Measurements from ENCODE around the gene ANO6.
A peak's percentile ranks its signal among the peaks of the same experiment; 100 is the strongest.

The ANO6 gene

DNA sequence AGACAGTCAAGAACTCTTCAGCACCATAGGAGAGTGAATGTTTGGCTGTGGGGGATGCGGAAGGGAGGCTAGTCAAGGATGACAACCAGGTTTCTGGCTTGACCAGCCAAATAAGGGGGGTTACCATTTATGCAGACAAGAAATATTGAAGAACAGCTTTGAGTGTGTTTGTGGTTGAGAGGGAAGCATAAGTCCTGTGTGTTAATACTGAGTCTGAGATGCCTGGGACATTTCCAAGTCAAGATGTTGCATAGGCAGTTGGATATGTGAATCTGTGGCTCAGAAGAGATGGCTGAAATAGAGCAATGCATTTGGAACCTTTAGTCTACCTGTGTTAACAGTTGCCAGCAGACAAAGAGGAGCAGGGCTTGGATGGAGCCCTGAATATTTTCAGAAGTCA lies 66.1 kb downstream of the ANO6 start:
- in situ Hi-C loops (cut with HindIII; ENCODE audit: low pct_unique_long_range_greater_than_20kb, low sequenced_read_pairs), result no loop called here

DNA sequence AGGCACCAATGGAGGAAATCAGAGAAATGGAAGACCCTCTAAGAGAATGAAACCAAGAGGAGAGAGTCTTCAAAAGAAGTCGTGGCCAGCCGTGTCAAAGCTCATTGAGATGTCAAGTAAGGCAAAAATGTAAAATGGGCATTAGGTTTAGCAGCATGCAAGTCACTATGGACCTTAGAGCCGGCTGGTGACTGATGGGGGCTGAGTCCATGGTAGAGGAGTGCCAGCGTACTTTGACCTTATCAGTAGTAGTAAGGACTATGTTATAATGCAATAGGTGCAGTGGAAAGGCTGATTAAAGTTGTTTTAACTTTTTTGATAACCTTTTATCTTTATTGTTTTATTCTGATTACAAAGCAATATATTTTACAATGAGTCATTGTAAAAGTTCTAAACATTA lies 66.5 kb downstream of the ANO6 start:
- in situ Hi-C loops (cut with HindIII; ENCODE audit: low pct_unique_long_range_greater_than_20kb, low sequenced_read_pairs), result no loop called here
- no peak for DNase-seq (ENCODE audit: low read depth in 1 of 2, low spot score in 1 of 2)
- no peak for TF ChIP-seq JUND (IDR thresholded peaks at IDR 0.05; ENCODE audit: low read depth)

More for the DNA sequence above, 66.1 kb downstream of the ANO6 start:
- no peak for TF ChIP-seq JUND (IDR thresholded peaks at IDR 0.05; ENCODE audit: low read depth)
- DNase-seq (ENCODE audit: low read depth in 1 of 2, low spot score in 1 of 2), result no peak

DNA sequence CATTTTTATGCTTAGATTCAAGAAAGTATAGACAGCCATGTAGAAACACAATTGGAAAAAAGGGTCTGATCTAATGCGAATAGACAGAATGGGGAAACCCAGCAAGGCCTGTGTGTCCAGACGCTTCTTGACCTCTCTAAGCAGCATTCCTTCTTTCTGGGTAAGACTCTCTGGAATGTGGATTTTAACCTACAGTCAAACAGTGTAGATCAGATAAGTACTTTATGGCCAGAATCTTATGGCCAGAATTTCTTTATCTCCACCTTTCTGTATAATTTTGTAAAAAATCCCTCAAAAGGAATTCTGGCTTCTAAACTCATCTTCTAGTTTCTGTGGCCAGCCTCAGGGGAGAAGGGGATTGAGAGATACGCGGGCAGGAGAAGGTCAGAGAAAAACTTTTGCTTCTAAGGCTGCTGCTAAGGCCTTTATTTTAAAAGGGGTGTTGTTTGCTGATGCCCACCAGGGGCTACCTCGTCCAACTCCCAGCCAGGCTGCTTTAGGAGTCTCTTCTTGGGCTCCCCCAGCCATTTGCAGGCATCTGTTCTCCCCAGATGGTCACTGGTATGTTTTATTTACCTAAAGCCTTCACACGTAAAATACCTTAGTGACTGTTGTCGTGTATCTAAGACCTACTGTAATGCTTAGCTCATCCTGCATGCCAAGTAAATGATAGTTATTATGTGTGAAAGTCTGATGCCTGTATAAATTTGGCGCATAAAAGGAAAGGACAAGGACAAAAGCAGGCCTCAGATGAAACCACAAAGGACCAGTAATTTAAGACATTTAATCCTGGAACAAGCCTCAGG lies 68.4 kb downstream of the ANO6 start:
- in situ Hi-C loops (cut with HindIII; ENCODE audit: low pct_unique_long_range_greater_than_20kb, low sequenced_read_pairs), result no loop called here
- DNase-seq (ENCODE audit: low read depth in 1 of 2, low spot score in 1 of 2), result peak in 1 of 2 experiments; percentile 91
- TF ChIP-seq JUND (IDR thresholded peaks at IDR 0.05; ENCODE audit: low read depth), result peak; percentile 97

DNA sequence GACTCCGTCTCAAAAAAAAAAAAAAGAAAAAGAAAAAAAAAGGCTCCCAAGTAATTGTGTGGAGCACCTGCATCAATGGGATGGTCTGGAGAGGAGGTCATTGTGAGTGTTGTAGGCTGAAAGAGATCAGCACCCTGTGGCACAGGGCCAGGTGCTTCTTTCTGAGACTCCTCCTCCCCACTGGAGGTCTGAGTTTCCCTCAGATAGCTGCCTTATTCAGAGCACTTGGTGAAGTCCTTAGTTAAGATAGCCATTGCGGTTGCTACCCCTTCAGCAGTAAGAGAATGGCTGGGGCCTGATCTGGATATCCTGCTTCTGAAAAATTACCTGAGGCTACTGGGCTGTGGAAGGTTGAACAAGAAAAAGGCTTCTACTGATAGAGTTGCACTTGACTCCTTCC lies 69.8 kb downstream of the ANO6 start:
- in situ Hi-C loops (cut with HindIII; ENCODE audit: low pct_unique_long_range_greater_than_20kb, low sequenced_read_pairs), result no loop called here
- DNase-seq (ENCODE audit: low read depth in 1 of 2, low spot score in 1 of 2), result no peak
- TF ChIP-seq JUND (IDR thresholded peaks at IDR 0.05; ENCODE audit: low read depth), result no peak

DNA sequence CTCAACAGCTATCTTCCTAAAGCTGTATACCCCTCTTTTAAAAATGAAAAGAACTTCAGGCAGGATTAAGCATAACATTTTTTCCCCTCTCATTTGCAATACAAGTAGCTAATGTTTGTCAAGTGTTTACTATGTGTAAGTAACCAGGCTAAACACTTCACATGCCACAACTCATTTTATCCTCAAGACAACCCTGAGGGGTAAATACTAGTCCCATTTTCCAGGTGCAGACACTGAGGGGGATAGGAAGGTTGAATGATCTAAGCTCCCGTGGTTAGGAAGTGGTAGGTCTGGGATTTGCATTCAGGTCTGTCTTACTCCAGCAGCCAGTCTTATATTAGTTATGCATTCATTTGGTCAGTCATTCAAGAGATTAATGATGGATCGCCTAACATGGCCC lies 70.7 kb downstream of the ANO6 start:
- TF ChIP-seq JUND (IDR thresholded peaks at IDR 0.05; ENCODE audit: low read depth), result no peak; the same call in 1 of the 2 replicates
- in situ Hi-C loops (cut with HindIII; ENCODE audit: low pct_unique_long_range_greater_than_20kb, low sequenced_read_pairs), result no loop called here

DNA sequence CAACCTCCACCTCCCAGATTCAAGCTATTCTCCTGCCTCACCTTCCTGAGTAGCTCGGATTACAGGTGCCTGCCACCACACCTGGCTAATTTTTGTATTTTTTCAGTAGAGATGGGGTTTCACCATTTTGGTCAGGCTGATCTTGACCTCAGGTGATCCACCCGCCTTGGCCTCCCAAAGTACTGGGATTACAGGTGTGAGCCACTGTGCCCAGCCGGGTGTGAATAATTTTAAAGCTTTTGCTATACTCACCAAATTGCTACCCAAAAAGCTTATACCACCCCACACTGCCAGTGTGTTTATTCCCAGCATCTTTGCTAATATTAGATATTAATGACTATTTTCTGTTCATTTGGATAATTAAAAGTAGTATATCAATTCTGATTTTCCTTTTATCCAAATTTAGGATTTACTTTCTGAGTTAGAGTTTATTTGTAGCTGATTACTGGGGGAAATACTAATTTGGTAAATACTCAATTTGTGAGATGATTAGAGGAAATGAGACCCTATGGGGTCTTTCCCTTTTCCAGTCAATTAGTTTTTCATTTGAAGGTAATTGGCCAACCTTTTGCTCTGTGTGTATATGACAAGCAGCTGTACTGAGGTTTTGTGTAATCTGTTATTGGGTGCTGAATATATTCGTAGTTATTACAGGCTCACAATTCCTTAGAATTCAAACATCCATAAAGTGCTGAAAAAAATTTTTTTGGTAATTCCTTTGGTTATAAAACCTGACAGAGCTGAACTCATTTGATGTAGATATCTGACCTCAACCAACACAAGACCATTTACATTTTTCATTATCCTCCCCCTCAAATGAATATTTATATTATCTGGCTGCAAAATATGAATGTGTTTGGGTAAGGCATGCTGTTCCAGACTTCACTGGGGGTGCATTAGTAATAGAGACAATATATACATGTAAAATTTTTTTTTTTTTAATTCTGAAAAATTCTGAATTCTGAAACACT lies 73.6 kb downstream of the ANO6 start:
- DNase-seq (ENCODE audit: low read depth in 1 of 2, low spot score in 1 of 2), result no peak
- in situ Hi-C loops (cut with HindIII; ENCODE audit: low pct_unique_long_range_greater_than_20kb, low sequenced_read_pairs), result no loop called here
- no peak for TF ChIP-seq JUND (IDR thresholded peaks at IDR 0.05; ENCODE audit: low read depth)

More for the DNA sequence above, 70.7 kb downstream of the ANO6 start:
- DNase-seq (ENCODE audit: low read depth in 1 of 2, low spot score in 1 of 2), result peak in 1 of 2 experiments; percentile 49

DNA sequence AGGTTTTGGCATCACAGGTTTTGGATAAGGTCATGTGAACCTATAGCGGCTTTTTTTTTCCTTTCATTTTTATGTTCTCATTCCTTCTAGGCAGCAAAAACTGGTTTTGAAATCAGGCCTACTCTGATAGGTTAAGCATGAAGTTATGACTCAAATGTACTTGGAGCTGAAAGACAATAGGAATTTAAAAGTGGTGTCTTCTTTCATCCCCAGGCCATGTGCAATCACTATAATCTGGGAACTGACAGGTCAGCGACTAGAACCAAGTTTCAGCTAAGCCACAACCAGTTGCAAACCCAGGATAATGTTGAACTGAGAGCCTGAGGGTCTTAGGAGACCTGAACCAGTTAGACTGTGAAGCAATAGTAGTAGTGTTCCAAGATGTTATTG lies 74.3 kb downstream of the ANO6 start:
- peak in 1 of 2 experiments; percentile 83 for DNase-seq (ENCODE audit: low read depth in 1 of 2, low spot score in 1 of 2)
- no peak for TF ChIP-seq JUND (IDR thresholded peaks at IDR 0.05; ENCODE audit: low read depth)
- in situ Hi-C loops (cut with HindIII; ENCODE audit: low pct_unique_long_range_greater_than_20kb, low sequenced_read_pairs), result no loop called here

DNA sequence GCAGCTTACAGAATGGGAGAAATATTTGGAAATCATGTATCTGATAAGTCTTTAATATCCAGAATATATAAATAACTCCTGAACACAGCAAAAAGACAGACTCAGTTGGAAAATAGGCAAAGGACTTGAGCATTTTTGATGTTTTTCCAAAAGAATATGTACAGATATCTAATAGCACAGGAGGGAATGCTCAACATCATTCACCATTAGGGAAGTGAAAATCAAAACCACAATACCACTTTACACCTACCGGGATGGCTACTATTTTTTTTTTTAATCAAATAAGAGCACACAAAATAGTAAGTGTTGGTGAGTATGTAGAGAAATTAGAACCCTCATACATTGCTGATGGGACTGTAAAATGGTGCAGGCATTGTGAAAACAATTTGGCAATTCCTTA lies 75.6 kb downstream of the ANO6 start:
- no peak for DNase-seq (ENCODE audit: low read depth in 1 of 2, low spot score in 1 of 2)
- in situ Hi-C loops (cut with HindIII; ENCODE audit: low pct_unique_long_range_greater_than_20kb, low sequenced_read_pairs), result no loop called here
- no peak for TF ChIP-seq JUND (IDR thresholded peaks at IDR 0.05; ENCODE audit: low read depth)

DNA sequence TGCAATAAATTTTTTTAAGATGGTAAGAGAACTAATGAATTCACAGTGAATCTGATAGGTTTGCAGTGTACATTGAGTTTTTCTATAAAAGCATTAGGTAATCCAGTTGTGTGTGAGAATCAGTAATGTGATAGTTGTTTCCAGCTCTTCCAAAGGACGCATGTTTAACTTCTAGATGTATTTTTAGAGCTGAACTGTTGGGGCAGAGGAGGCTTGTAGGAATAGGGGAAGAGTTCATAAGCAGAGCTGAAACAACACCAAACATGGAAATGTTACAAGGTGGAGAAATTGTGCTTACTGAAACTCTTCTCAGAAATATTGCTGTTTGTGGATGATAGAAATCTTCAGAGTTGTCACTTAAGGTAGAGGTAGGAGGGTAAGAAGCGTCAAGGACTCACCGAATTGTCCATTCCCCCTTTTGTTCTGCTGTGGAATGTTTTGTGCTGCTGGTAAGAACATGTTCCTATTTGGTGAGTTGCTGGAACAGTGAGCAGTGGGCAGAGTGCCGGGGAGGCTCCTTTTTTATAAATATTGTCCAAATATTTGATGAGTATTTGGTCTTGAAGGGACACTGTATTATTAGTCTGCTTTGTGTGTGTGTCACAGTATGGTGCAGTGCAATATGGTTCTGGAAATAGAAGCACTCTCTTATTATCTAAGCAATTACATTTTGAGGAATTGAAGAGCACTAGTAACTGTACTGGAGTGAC lies 76.7 kb downstream of the ANO6 start:
- DNase-seq (ENCODE audit: low read depth in 1 of 2, low spot score in 1 of 2), result peak in 1 of 2 experiments; percentile 60
- no peak for TF ChIP-seq JUND (IDR thresholded peaks at IDR 0.05; ENCODE audit: low read depth)
- in situ Hi-C loops (cut with HindIII; ENCODE audit: low pct_unique_long_range_greater_than_20kb, low sequenced_read_pairs), result no loop called here

DNA sequence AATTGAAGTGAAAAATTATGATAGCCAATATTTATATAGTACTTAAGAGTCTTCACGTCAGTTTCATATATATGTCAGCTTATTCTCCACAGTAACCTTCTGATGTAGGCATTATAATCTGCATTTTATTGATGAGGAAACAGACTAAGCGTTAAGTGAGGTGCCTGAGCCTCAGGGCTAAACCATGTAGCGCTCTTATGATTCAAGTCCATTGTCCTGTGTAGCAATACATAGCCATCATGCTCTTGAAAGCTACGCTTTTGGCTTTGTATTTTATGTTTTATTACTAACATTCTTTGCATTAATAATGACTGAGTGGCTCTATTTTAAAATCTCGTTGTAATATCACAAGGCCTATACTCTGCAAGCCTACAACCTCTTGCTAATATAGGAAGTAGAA lies 79.0 kb downstream of the ANO6 start:
- no peak for TF ChIP-seq JUND (IDR thresholded peaks at IDR 0.05; ENCODE audit: low read depth)
- no peak for DNase-seq (ENCODE audit: low read depth in 1 of 2, low spot score in 1 of 2)
- in situ Hi-C loops (cut with HindIII; ENCODE audit: low pct_unique_long_range_greater_than_20kb, low sequenced_read_pairs), result no loop called here

DNA sequence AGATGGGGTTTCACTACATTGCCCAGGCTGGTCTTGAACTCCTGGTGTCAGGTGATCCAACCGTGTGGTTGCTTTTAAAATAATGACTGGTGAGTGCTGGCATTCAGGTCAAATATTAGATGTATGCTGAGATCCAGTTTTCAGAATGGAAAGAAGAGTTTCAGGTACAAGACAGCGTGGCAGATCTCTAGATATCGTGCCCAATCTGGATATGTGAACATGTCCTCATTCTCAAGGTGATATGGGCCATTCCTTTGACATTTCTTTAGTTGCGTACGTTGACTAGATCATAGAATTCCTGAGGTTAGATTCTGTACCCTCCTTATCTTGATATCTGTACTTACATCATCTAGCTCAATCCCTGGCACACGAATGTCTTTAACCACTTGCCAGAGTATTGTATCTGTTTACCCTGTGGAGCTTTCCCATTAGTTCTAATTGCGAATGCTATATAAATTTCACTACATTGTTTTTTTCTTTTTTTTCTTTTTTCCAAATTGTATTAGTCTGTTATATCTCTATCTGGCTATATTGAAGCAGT lies 80.2 kb downstream of the ANO6 start:
- DNase-seq (ENCODE audit: low read depth in 1 of 2, low spot score in 1 of 2), result no peak
- TF ChIP-seq JUND (IDR thresholded peaks at IDR 0.05; ENCODE audit: low read depth), result no peak
- in situ Hi-C loops (cut with HindIII; ENCODE audit: low pct_unique_long_range_greater_than_20kb, low sequenced_read_pairs), result no loop called here

DNA sequence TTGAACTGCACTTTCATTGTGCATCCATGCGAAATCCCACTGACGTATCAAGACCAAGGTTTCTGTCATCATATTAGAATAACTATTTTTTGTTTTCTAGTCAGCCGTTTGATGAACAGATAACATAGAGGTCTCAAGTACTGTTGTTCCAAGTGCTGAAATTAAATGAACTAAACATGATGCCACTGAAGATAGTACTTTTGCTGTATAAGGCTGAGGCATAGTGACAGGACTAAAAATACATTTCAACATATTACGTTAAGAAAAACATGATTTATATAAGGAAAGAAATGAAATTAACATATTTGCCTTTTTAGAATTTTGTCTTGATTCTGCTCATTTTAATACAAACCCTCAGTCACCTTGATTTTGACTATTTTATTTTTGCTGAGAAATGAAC lies 82.2 kb downstream of the ANO6 start:
- in situ Hi-C loops (cut with HindIII; ENCODE audit: low pct_unique_long_range_greater_than_20kb, low sequenced_read_pairs), result no loop called here
- no peak for DNase-seq (ENCODE audit: low read depth in 1 of 2, low spot score in 1 of 2)
- no peak for TF ChIP-seq JUND (IDR thresholded peaks at IDR 0.05; ENCODE audit: low read depth)
